ENCODE results near the gene SUCLA2. TPM values are rescaled to one million over a fixed set of nuclear protein-coding genes. Genes with fewer than 3 reads are reported as not detected.

The SUCLA2 gene
- total RNA-seq, 1 experiment from 2014 or later: 80.8 TPM

- Mint-ChIP-seq H3K9me3 (ENCODE audit: unreplicated experiment) (peaks cover 73% of the 10 kb centered on the region), H3K27ac (ENCODE audit: unreplicated experiment) (no peak overlapping the region), H3K4me1 (ENCODE audit: low read depth, unreplicated experiment) (no peaks in the 10 kb centered on the region), H3K27me3 (ENCODE audit: insufficient read depth, unreplicated experiment) (no peaks in the 10 kb centered on the region), H3K36me3 (ENCODE audit: insufficient read depth, unreplicated experiment) (peaks cover 89% of the 10 kb centered on the region), H3K4me3 (ENCODE audit: unreplicated experiment) (no peak overlapping the region)
- ChIA-PET POLR2A (no interaction called here), CTCF (no interaction called here)
- H3K27me3 ChIP-seq (replicated peaks; ENCODE audit: control insufficient read depth, insufficient read depth, low read length): no peaks in the 10 kb centered on the region
- no peak overlapping the region for H3K4me3 ChIP-seq (ENCODE audit: low read depth, low read length)
- no peaks in the 10 kb centered on the region for H3K4me1 ChIP-seq
- no peak for DNase-seq
- peaks cover 58% of the 10 kb centered on the region for H3K9me3 ChIP-seq
- intact Hi-C loops (cut with micrococcal nuclease; ENCODE audit: unreplicated experiment): no loop called here
- no peak for TF ChIP-seq CTCF (IDR thresholded peaks at IDR 0.05; ENCODE audit: insufficient read depth in 1 of 2, low read depth in 1 of 2, low read length in 1 of 2, severe bottlenecking in 1 of 2, unreplicated experiment in 1 of 2)
- H3K36me3 ChIP-seq (ENCODE audit: control insufficient read depth, insufficient read depth, low read length): peaks cover 7% of the 10 kb centered on the region
- no TSS peak for BruUV-seq (replicated peaks)
Measured at GRCh38 chr13:47959468-47960247, 41.4 kb downstream of the SUCLA2 start.

DNA sequence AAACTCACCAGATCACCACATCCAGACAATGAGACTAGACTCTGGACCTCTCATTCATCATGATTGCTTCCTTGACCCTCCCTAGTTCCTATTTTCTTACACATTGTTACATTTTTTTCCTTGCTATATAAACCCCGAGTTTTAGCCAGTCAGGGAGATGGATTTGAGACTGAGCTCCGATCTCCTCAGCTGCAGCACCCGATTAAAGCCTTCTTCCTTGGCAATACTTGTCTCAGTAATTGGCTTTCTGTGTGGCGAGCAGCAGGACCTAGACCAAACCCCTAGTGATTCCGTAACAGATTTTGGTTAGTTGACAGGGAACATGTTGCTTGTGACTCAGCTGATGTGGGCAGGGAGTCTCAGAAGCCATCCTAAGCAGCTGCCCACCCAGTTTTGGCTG is 44.0 kb downstream of the SUCLA2 start:
- Mint-ChIP-seq H3K9me3 (ENCODE audit: unreplicated experiment) (peaks cover 61% of the 10 kb centered on the region), H3K36me3 (ENCODE audit: insufficient read depth, unreplicated experiment) (peaks cover 75% of the 10 kb centered on the region), H3K4me1 (ENCODE audit: low read depth, unreplicated experiment) (no peaks in the 10 kb centered on the region), H3K27me3 (ENCODE audit: insufficient read depth, unreplicated experiment) (no peaks in the 10 kb centered on the region), H3K27ac (ENCODE audit: unreplicated experiment) (no peak overlapping the region), H3K4me3 (ENCODE audit: unreplicated experiment) (no peak overlapping the region)
- no TSS peak for BruUV-seq (replicated peaks)
- no peak for DNase-seq
- ChIA-PET CTCF (no interaction called here), POLR2A (no interaction called here)
- no peaks in the 10 kb centered on the region for H3K4me1 ChIP-seq
- H3K9me3 ChIP-seq: peaks cover 56% of the 10 kb centered on the region
- intact Hi-C loops (cut with micrococcal nuclease; ENCODE audit: unreplicated experiment): no loop called here
- H3K4me3 ChIP-seq (ENCODE audit: low read depth, low read length): no peak overlapping the region
- H3K36me3 ChIP-seq (ENCODE audit: control insufficient read depth, insufficient read depth, low read length): peaks cover 6% of the 10 kb centered on the region
- no peak for TF ChIP-seq CTCF (IDR thresholded peaks at IDR 0.05; ENCODE audit: insufficient read depth in 1 of 2, low read depth in 1 of 2, low read length in 1 of 2, severe bottlenecking in 1 of 2, unreplicated experiment in 1 of 2)
- no peaks in the 10 kb centered on the region for H3K27me3 ChIP-seq (replicated peaks; ENCODE audit: control insufficient read depth, insufficient read depth, low read length)

- H3K4me1 Mint-ChIP-seq (ENCODE audit: low read depth, unreplicated experiment): no peaks in the 10 kb centered on the region
- TF ChIP-seq CTCF (IDR thresholded peaks at IDR 0.05; ENCODE audit: insufficient read depth in 1 of 2, low read depth in 1 of 2, low read length in 1 of 2, severe bottlenecking in 1 of 2, unreplicated experiment in 1 of 2): no peak
- no peak for DNase-seq
- H3K4me3 Mint-ChIP-seq (ENCODE audit: unreplicated experiment): no peak overlapping the region
- no peaks in the 10 kb centered on the region for H3K27me3 ChIP-seq (replicated peaks; ENCODE audit: control insufficient read depth, insufficient read depth, low read length)
- no peaks in the 10 kb centered on the region for H3K27me3 Mint-ChIP-seq (ENCODE audit: insufficient read depth, unreplicated experiment)
- H3K9me3 Mint-ChIP-seq (ENCODE audit: unreplicated experiment): peaks cover 52% of the 10 kb centered on the region
- H3K36me3 Mint-ChIP-seq (ENCODE audit: insufficient read depth, unreplicated experiment): peaks cover 70% of the 10 kb centered on the region
- POLR2A ChIA-PET: no interaction called here
- no peak overlapping the region for H3K27ac Mint-ChIP-seq (ENCODE audit: unreplicated experiment)
- CTCF ChIA-PET: no interaction called here
- H3K4me3 ChIP-seq (ENCODE audit: low read depth, low read length): no peak overlapping the region
- BruUV-seq (replicated peaks): no TSS peak
- H3K36me3 ChIP-seq (ENCODE audit: control insufficient read depth, insufficient read depth, low read length): peaks cover 7% of the 10 kb centered on the region; the same call in 1 of the 2 replicates
- H3K4me1 ChIP-seq: no peaks in the 10 kb centered on the region
- intact Hi-C loops (cut with micrococcal nuclease; ENCODE audit: unreplicated experiment): no loop called here
- peaks cover 44% of the 10 kb centered on the region for H3K9me3 ChIP-seq
Measured at GRCh38 chr13:47955836-47956235, 45.2 kb downstream of the SUCLA2 start.

Measured in Caco-2 (cell line).